HL-60 (cell line): Measurements from ENCODE around the gene IL10RA.

Experiments
- DNase-seq, 2 experiments: peaks; one replicate each; pipeline ENCODE4 v3.0.0-alpha.2; 2010 to 2020; ENCODE audit warnings: low read depth in 1 of 2, low spot score in 1 of 2
- H3K27ac ChIP-seq: fragments of 250-450 bp; sonication (Bioruptor Pico); replicated peaks from 2 replicates; pipeline ENCODE4 v1.5.1; 2020; ENCODE audit warnings: mild to moderate bottlenecking, moderate library complexity
- H3K27me3 ChIP-seq: fragments of 250-450 bp; sonication (Bioruptor Pico); 2 replicates; pipeline ENCODE4 v1.5.1; 2021; ENCODE audit warnings: mild to moderate bottlenecking, moderate library complexity; ENCODE audit not compliant: insufficient read depth, poor library complexity, severe bottlenecking
- H3K4me3 ChIP-seq: replicated peaks from 2 replicates; pipeline ENCODE4 v1.5.1; 2011; ENCODE audit warnings: mild to moderate bottlenecking, control low read depth, low read length; ENCODE audit not compliant: insufficient read depth
- CTCF ChIP-seq: IDR thresholded peaks from one replicate; pipeline ENCODE4 v1.5.1; 2011; ENCODE audit warnings: low read length, control low read depth, inconsistent platforms; ENCODE audit not compliant: insufficient read depth
- GABPA ChIP-seq: IDR thresholded peaks from 2 replicates; pipeline ENCODE4 v1.6.1; 2012; ENCODE audit warnings: low read depth
- POLR2AphosphoS5 ChIP-seq: IDR thresholded peaks from 2 replicates; pipeline ENCODE4 v1.6.1; 2012; ENCODE audit warnings: low read depth
- REST ChIP-seq: IDR thresholded peaks from 2 replicates; pipeline ENCODE4 v1.6.1; 2012; ENCODE audit warnings: low read depth; ENCODE audit not compliant: insufficient replicate concordance
- SPI1 ChIP-seq: IDR thresholded peaks from 2 replicates; pipeline ENCODE4 v1.6.1; 2012; ENCODE audit warnings: low read depth, mild to moderate bottlenecking, borderline replicate concordance

The IL10RA gene

GRCh38 chr11:118017111-118017510 is 30.9 kb downstream of the IL10RA start:
- no peak overlapping the region for H3K27ac ChIP-seq
- no peak overlapping the region for H3K4me3 ChIP-seq
- TF ChIP-seq GABPA (no peak), POLR2AphosphoS5 (no peak), REST (no peak), CTCF (no peak), SPI1 (no peak)
- DNase-seq, result no peak
- no peaks in the 10 kb centered on the region for H3K27me3 ChIP-seq

- Histone ChIP-seq H3K27me3 (no peaks in the 10 kb centered on the region), H3K4me3 (no peak overlapping the region), H3K27ac (no peak overlapping the region)
- TF ChIP-seq POLR2AphosphoS5 (no peak), GABPA (no peak), SPI1 (no peak), REST (no peak), CTCF (no peak)
- DNase-seq, result no peak
Measured at GRCh38 chr11:118017631-118018315, 31.6 kb downstream of the IL10RA start.

- Histone ChIP-seq H3K27me3 (no peaks in the 10 kb centered on the region), H3K4me3 (no peak overlapping the region), H3K27ac (no peak overlapping the region)
- TF ChIP-seq REST (no peak), SPI1 (no peak)
- no peak for DNase-seq
Measured at GRCh38 chr11:118018401-118018800, 32.2 kb downstream of the IL10RA start.
